Stimulated activated CD8-positive, alpha-beta memory T cell treated with anti-CD3 and anti-CD28 coated beads, Interleukin-15, amount 100 ng/mL, for 48 hours (primary cell): ENCODE data around the gene PDLIM1.

ENCODE experiments used
- DNase-seq, 2 donors: peaks; one replicate each; pipeline ENCODE4 v3.0.0-alpha.2; 2020; ENCODE audit warnings: low read depth in 2 of 2

PDLIM1 gene

GRCh38 chr10:95288303-95288702 lies 2.5 kb downstream of the PDLIM1 start:
- DNase-seq, result no peak

- no peak for DNase-seq
Observed at GRCh38 chr10:95287281-95287680, 3.5 kb downstream of the PDLIM1 start.

GRCh38 chr10:95286707-95287106 lies 4.1 kb downstream of the PDLIM1 start:
- DNase-seq, result no peak

- DNase-seq, result no peak
Observed at GRCh38 chr10:95285556-95285955, 5.2 kb downstream of the PDLIM1 start.

- no peak for DNase-seq
Observed at GRCh38 chr10:95284807-95285206, 6.0 kb downstream of the PDLIM1 start.

GRCh38 chr10:95282107-95282506 lies 8.7 kb downstream of the PDLIM1 start:
- no peak for DNase-seq

GRCh38 chr10:95281206-95281605 lies 9.6 kb downstream of the PDLIM1 start:
- no peak for DNase-seq

- DNase-seq, result no peak
Observed at GRCh38 chr10:95280637-95281036, 10.2 kb downstream of the PDLIM1 start.

GRCh38 chr10:95279042-95279820 lies 11.6 kb downstream of the PDLIM1 start:
- DNase-seq, result no peak

GRCh38 chr10:95278061-95278988 lies 12.5 kb downstream of the PDLIM1 start:
- DNase-seq, result no peak

- no peak for DNase-seq
Observed at GRCh38 chr10:95277614-95278013, 13.2 kb downstream of the PDLIM1 start.

- DNase-seq, result no peak
Observed at GRCh38 chr10:95277201-95277570, 13.6 kb downstream of the PDLIM1 start.

- DNase-seq, result no peak
Observed at GRCh38 chr10:95276367-95277200, 14.2 kb downstream of the PDLIM1 start.

- DNase-seq, result no peak
Observed at GRCh38 chr10:95275726-95276366, 15.0 kb downstream of the PDLIM1 start.

- no peak for DNase-seq
Observed at GRCh38 chr10:95273393-95274312, 17.1 kb downstream of the PDLIM1 start.

GRCh38 chr10:95268438-95268837 lies 22.4 kb downstream of the PDLIM1 start:
- no peak for DNase-seq

- DNase-seq, result no peak
Observed at GRCh38 chr10:95267251-95267650, 23.6 kb downstream of the PDLIM1 start.

GRCh38 chr10:95266674-95267095 lies 24.1 kb downstream of the PDLIM1 start:
- no peak for DNase-seq

GRCh38 chr10:95265572-95265971 lies 25.2 kb downstream of the PDLIM1 start:
- DNase-seq, result no peak
